NCI-H146 treated with DMSO at 0.1 percent for 48 hours (cell line): ENCODE data around the gene FBXL12.
"Not testable (repeated sequence)": the region's sequence is repeated elsewhere in the genome, so short reads cannot be mapped to it uniquely, and the experiment has no call there.

ENCODE experiments used
- DNase-seq: peaks from one replicate; lab custom pipeline; 2025; ENCODE audit not compliant: unreplicated experiment; lab: John Stamatoyannopoulos, UW

The FBXL12 gene

DNA sequence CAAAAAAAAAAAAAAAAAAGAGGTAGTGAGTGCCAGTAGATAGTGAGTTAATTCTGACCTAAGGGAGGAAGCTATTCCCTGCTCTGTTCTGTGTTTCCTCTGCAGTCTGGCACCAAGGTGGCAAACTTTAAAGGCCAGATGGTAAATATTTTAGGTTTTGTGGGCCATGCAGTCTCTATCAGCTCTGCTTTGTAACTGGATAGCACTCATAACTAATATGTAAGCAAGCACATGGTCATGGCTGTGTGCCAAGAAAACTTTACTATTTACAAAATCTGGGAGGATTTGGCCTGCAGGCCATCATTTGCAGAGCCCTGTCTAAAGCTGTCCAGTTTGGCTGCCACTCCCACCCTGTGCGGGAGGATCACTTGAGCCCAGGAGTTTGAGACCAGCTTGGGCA is 20.5 kb upstream of the FBXL12 start:
- no peak for DNase-seq

DNA sequence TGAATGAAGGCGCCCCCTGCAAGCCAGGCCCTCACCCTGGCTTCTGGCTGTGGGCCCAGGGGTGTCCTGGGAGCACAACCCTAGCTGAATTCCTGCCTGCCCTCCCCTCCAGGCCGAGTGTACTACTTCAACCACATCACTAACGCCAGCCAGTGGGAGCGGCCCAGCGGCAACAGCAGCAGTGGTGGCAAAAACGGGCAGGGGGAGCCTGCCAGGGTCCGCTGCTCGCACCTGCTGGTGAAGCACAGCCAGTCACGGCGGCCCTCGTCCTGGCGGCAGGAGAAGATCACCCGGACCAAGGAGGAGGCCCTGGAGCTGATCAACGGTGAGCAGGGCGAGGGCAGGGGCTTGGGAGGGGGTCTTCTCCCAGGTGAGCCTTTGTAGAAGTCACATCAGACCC is 19.4 kb upstream of the FBXL12 start:
- DNase-seq = no peak

- DNase-seq = no peak
Observed at GRCh38 chr19:9836021-9836420, 17.1 kb upstream of the FBXL12 start.

DNA sequence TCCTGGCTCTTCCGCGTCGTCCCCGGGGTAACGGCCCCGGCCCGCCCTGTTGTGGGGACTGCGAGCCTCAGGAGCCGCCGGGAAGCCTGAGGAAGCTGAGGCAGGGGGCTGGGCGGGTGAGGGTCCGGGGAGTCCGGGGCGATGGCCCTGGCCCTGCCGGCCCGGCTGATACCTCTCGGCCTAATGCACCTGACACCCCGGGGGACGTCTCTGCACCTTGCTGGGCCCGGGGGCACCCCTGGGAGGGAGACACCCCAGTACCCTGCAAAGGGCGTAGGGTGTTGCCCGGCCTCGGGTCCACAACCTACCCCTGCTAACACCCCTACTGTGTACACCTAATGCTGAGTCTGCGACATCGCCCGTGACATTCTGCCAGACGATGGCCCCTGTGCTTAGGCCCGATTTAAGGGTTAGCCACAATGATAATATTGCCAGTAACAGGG is 16.6 kb upstream of the FBXL12 start:
- no peak for DNase-seq

GRCh38 chr19:9834726-9835506 is 16.0 kb upstream of the FBXL12 start, which contains the start of gene PIN1:
PIN1 (plus strand) TSS chr19:9835318; CDS start chr19:9835345, 27 bp downstream.
- DNase-seq = peak; percentile 90

- no peak for DNase-seq
Observed at GRCh38 chr19:9834307-9834725, 15.4 kb upstream of the FBXL12 start.

DNA sequence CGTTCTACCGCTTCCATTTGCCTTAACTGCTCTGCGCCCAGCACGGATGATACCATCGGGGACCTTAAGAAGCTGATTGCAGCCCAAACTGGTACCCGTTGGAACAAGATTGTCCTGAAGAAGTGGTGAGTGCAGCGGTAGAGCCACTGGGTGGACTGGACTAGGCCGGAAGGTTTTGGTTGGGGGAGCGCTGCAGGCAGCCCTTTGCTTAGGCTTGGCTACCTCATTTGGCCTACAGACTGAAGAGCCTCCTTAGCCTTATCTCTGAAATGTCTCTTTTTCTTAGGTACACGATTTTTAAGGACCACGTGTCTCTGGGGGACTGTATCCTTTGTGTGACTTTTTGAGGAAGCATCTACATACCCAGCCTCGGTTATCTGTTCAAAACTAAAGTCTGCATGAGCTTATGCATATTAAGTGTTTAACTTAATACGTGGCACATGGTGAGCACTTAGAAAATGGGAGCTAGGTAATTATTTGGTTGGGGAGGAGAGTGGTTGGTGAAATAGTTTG is 9.7 kb upstream of the FBXL12 start:
- DNase-seq = no peak

GRCh38 chr19:9827289-9828238 is 8.7 kb upstream of the FBXL12 start, which contains the start of gene UBL5:
UBL5 (plus strand) TSS chr19:9827918; CDS start chr19:9828338, 420 bp downstream.
- DNase-seq = peak; percentile 75

DNA sequence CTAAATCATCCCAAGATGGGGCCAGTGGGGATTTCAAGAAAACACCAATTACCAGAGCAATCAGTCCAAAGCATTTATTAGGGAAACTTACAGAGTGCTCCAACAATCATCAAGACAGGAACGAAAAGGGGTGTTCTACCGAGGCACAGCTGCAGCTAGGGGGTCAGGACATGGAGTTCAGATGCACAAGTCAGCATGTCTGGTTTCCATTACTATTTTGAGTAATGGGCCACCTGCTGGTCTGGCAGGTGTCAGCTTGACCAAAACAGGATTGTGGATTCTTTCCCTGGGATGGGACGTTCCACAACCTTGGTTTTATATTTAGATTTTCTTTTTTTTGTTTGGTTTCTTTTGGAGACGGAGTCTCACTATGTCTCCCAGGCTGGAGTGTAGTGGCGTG is 4.9 kb upstream of the FBXL12 start:
- no peak for DNase-seq

DNA sequence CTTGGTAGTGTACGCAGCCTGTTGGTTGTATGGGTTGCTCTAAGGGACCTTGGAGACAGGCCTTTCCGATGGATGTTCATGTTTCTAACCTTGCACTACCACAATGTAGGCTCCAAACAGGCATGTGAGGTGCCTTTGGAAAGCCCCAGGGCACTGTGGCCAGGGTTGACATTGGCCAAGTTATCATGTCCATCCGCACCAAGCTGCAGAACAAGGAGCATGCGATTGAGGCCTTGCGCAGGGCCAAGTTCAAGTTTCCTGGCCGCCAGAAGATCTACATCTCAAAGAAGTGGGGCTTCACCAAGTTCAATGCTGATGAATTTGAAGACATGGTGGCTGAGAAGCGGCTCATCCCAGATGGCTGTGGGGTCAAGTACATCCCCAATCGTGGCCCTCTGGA is 1.2 kb upstream of the FBXL12 start:
- DNase-seq = not testable (repeated sequence)

DNA sequence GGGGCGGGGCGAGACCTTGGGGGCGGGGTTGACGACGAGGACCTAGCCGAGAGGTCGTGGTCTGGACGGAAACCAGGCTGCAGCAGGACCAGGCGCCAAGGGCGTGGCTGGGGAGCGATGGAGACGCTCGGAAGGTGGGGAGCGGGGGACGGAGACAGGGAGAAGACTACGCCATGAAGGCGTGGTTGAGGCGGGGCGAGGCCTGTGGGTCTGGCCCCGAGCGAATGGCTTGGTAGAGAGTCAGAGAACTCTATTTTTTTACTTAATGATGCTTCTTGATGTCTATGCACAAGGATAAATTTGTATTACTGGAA is 674 bp upstream of the FBXL12 start:
- no peak for DNase-seq

- DNase-seq = no peak
Observed at GRCh38 chr19:9818175-9818733, 625 bp downstream of the FBXL12 start.

DNA sequence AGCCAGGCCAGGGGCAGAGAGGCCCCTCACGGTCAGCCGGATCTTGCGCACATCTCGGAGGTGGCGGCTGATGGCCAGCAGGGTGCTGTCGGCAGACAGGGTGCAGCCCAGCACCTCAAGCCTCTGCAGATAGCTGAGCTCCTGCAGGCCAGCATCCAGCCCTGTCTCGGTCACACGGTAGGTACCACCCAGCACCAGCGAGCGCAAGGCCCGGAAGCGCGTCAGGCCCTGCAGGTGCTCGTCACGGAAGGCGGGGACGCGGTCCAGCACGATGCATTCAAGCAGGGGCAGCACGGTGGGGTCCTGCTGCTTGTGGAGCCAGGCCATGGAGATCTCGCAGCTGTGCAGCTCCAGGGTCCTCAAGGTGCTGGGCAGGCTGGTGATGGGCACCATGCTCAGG is 7.7 kb downstream of the FBXL12 start:
- DNase-seq = no peak

DNA sequence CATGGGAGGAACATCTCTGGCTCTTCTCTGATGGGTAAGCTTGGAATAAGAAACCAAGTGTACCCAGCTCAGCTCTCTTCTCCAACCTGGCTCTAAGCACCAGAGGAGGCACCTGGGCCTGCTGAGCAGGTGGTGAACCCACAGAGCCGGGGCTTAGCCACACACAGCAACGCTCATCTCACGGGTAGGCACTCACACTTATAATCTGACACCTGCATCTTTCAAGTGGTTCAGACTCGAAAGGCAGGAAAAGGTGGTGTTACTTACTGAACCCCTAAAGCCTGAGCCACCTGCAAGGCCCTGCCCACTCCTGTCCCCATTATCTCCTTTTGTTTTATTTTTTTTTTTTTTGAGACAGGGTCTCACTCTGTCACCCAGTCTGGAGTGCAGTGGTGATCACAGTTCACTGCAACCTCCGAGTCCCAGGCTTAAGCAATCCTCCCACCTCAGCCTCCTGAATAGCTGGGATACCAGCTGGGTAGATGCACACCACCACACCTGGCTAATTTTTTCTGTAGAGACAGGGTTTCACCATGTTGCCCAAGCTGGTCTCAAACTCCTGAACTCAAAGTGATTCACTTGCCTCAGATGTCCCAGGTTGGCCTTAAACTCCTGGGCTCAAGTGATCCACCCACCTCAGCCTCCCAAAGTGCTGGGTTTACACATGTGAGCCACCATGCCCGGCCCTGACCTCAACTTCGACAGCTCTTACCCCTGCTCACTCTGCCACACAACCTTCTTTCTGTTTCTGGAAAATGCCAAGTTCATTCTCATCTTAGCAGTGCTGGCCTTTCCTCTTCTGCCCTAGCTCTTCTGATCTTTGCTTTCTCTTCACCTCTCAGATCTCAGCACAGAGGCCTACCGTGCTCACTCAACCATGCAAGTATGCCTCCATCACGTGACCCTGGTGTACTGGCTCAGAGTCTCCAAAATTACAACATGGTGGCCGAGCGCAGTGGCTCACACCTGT is 9.7 kb downstream of the FBXL12 start:
- no peak for DNase-seq

DNA sequence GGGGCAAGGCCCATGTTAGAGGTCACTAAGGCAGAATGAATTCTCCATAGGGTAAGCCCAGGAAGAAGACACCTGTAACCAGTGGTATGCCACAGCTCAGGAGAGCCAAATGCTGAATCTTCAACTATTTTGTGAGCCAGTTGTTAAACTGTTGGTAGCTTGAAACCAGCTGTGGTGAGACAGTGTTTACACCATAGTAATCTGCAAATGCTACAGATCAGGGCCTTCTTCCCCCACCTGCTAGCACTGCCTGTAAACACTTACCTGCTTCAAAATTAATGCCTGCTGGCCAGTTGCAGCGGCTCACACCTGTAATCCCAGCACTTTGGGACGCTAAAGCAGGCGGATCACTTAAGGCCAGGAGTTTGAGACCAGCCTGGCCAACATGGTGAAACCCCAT is 12.1 kb downstream of the FBXL12 start:
- DNase-seq = no peak

DNA sequence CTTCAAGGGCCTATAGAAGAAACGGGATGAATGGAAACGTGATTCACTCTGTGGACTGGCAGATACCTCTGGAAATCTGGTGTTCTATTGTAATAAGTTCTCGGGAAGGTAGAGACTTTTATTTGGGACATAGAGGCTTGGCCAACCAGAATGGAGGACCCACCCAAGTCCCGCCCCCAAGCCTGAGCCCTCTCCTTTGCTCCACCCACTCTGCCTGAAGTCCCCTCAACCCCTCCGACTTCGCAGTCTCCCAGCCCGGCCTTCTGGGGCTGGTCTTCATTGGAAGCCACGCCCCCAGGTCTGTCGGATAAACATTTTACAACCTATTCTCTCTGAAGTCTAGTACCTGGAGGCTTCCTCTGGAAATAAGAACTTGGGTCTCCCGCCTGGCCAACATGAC is 16.9 kb downstream of the FBXL12 start:
- DNase-seq = no peak

DNA sequence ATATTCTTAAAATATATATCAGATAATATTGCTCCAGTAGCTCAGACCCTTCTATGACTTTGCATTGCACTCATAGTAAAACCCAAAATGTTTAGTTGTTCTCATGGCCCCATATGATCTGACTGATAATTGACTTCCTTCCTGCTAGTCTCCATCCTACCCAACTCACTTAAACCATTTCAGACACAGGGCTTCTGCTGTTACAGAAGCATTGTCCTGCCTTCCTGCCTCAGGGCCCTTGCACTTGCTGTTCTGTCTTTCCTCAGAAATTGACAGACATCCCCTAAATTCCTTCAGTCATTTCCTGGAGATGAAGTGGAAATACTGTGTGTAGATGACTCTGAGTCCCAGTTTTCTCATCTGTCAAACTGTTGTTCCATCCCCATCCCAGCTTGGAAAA is 19.7 kb downstream of the FBXL12 start:
- DNase-seq = no peak

GRCh38 chr19:9797871-9798270 is 21.0 kb downstream of the FBXL12 start:
- no peak for DNase-seq

DNA sequence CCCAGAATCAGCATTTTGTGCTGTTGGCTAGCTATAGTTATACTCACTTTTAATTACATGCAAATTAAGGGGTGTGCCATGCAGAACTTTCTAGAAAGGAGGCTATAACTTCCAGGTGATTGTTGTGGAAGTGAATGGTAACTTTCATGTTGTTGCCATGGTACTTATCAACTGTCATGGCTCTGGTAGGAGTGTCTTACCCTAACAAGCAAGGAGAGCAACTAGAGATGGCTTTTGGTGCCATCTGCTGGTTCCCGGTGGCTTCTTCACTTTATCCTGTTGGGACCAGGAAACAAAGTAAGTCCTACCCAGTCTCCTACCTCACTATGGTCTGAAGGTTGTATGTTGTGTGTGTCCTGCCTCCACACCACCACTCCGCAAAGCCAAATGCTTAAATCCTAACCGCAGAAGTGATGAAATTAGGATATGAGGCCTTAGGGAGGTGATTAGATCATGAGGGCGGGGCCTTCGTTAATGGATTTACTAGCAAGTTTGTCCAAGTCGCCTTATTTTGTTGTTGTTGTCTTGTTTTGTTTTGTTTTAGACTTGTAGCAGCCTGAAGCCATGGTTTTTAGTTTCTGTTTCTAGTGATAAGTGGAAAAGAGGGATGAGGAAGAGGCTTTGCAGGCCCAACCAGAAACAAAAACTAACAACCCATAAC is 22.6 kb downstream of the FBXL12 start:
- DNase-seq = peak; percentile 56
